ENCODE data around the gene FAM222B. TPM values are rescaled to one million over a fixed set of nuclear protein-coding genes. Genes with fewer than 3 reads are reported as not detected.
"Not testable (repeated sequence)": the region's sequence is repeated elsewhere in the genome, so short reads cannot be mapped to it uniquely, and the experiment has no call there.

FAM222B gene
- polyA plus RNA-seq, 1 experiment = 5.2 TPM

DNA sequence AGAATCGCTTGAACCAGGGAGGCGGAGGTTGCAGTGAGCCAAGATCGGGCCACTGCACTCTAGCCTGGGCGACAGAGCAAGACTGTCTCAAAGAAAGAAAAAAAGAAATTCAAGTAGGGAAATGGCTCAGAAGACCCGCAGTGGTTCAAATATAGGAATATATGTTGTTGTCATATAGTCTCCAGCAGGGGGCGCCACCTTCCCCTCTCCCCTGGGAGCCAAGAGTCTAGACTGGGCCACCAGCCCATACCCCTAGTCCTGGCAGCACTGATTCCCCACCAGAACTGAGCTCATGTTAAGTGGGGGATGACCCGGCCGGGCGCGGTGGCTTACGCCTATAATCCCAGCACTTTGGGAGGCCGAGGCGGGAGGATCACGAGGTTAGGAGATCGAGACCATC, 6.1 kb upstream of the FAM222B start:
- TF ChIP-seq, protein P1, sequence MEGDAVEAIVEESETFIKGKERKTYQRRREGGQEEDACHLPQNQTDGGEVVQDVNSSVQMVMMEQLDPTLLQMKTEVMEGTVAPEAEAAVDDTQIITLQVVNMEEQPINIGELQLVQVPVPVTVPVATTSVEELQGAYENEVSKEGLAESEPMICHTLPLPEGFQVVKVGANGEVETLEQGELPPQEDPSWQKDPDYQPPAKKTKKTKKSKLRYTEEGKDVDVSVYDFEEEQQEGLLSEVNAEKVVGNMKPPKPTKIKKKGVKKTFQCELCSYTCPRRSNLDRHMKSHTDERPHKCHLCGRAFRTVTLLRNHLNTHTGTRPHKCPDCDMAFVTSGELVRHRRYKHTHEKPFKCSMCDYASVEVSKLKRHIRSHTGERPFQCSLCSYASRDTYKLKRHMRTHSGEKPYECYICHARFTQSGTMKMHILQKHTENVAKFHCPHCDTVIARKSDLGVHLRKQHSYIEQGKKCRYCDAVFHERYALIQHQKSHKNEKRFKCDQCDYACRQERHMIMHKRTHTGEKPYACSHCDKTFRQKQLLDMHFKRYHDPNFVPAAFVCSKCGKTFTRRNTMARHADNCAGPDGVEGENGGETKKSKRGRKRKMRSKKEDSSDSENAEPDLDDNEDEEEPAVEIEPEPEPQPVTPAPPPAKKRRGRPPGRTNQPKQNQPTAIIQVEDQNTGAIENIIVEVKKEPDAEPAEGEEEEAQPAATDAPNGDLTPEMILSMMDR (IDR thresholded peaks at IDR 0.05; ENCODE audit: insufficient read depth, low read depth, low read length) = peak; percentile 25; the same call in 1 of the 2 replicates
- H3K27me3 ChIP-seq (ENCODE audit: control insufficient read depth, insufficient read depth, low read length); H3K36me3 ChIP-seq (ENCODE audit: control insufficient read depth, insufficient read depth, low read length); POLR2A ChIA-PET; DNase-seq (ENCODE audit: low read depth); H3K4me3 ChIP-seq (ENCODE audit: low read depth, low read length): not testable (repeated sequence)
- CTCF ChIA-PET = interaction anchor here (1.2 to 3.0 kb wide), 4 partner anchors 59 to 99 kb away, joined by 3 to 15 read pairs (median 4); no protein-coding TSS in a partner anchor

DNA sequence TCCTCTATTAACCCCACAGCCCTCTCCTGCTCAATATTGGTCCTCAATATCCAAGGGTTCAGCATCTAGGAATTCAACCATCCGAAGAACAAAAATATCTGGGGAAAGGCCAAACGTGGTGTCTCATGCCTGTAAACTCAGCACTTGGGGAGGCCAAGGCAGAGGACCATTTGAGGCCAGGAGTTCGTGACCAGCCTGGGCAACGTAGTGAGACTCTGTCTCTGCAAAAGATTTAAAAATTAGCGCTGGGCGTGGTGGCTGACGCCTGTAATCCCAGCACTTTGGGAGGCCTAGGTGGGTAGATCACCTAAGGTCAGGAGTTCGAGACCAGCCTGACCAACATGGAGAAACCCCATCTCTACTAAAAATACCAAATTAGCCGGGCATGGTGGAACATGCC, 4.1 kb upstream of the FAM222B start:
- H3K36me3 ChIP-seq (ENCODE audit: control insufficient read depth, insufficient read depth, low read length); POLR2A ChIA-PET; H3K27me3 ChIP-seq (ENCODE audit: control insufficient read depth, insufficient read depth, low read length); H3K4me3 ChIP-seq (ENCODE audit: low read depth, low read length); DNase-seq (ENCODE audit: low read depth): not testable (repeated sequence)
- CTCF ChIA-PET = interaction anchor here (0.7 kb wide), 2 partner anchors 141 to 253 kb away, joined by 3 read pairs; no protein-coding TSS in a partner anchor

DNA sequence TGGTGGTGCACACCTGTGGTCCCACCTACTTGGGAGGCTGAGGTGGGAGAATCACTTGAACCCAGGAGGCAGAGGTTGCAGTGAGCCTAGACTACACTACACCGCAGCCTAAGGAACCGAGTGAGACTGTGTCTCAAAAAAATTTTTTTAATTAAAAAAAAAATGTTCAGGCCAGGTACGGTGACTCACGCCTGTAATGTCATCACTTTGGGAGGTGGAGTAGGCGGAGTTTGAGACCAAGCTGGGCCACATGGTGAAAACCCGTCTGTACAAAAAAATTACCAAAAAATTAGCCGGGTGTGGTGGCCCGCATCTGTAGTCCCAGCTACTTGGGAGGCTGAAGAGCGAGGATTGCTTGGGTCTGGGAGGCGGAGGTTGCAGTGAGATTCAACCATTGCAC, 3.6 kb upstream of the FAM222B start:
- Histone ChIP-seq H3K36me3 (ENCODE audit: control insufficient read depth, insufficient read depth, low read length) (no peaks in the 10 kb centered on the region), H3K27me3 (ENCODE audit: control insufficient read depth, insufficient read depth, low read length) (no peaks in the 10 kb centered on the region), H3K4me3 (ENCODE audit: low read depth, low read length) (no peak overlapping the region)
- ChIA-PET POLR2A (no interaction called here), CTCF (interaction anchor here (0.7 kb wide), 2 partner anchors 141 to 253 kb away, joined by 3 read pairs; no protein-coding TSS in a partner anchor)
- TF ChIP-seq, protein P1 (IDR thresholded peaks at IDR 0.05; ENCODE audit: insufficient read depth, low read depth, low read length) = no peak
- DNase-seq (ENCODE audit: low read depth) = no peak

DNA sequence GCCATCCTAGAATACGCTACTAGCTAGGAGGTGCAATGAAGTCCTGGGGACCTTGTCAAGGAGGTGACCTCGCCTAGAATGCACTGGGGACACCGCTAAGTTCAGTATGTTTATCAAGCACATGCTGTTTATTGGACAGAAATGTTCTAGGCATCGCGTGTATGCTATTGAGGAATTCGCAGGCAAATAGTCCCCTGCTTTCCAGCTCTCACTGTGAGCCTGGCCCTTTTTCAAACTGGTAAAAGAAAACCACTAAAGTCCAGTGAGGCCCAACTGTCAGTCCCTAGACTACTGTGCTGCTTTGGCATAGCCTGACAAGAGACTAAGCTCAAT, 1.2 kb upstream of the FAM222B start:
- H3K36me3 ChIP-seq (ENCODE audit: control insufficient read depth, insufficient read depth, low read length) = no peaks in the 10 kb centered on the region
- no peak for DNase-seq (ENCODE audit: low read depth)
- no peak overlapping the region for H3K4me3 ChIP-seq (ENCODE audit: low read depth, low read length)
- H3K27me3 ChIP-seq (ENCODE audit: control insufficient read depth, insufficient read depth, low read length) = no peaks in the 10 kb centered on the region
- TF ChIP-seq, protein P1 (IDR thresholded peaks at IDR 0.05; ENCODE audit: insufficient read depth, low read depth, low read length) = no peak
- CTCF ChIA-PET = interaction anchor here (1.6 kb wide), 1 partner anchor 110 kb away, joined by 3 read pairs; no protein-coding TSS in a partner anchor
- POLR2A ChIA-PET = no interaction called here

DNA sequence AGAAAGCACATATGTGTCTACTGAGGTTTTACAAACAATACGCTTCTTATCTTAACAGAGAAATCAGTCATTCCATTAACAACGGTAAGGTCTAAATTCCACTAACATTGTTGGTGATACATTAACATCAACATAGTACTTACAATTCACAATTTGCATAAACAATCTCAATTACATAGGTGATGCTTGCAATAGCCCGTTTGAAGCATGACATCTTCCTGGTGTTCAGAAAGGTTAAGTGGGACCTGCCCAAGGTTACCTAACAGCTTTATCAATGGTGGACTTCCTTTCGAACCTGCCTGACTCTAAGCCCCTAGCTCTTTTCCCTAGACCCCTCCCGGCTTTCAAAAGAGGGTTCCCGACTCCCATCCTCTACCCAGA, 699 bp downstream of the FAM222B start:
- Histone ChIP-seq H3K36me3 (ENCODE audit: control insufficient read depth, insufficient read depth, low read length) (no peaks in the 10 kb centered on the region), H3K4me3 (ENCODE audit: low read depth, low read length) (peak overlapping the region; percentile 93), H3K27me3 (ENCODE audit: control insufficient read depth, insufficient read depth, low read length) (no peaks in the 10 kb centered on the region)
- no peak for DNase-seq (ENCODE audit: low read depth)
- ChIA-PET POLR2A (no interaction called here), CTCF (interaction anchor here (0.6 to 2.2 kb wide), 8 partner anchors 10 to 1465 kb away, joined by 3 to 13 read pairs (median 4); partner anchors contain the start of gene TLCD1)
- TF ChIP-seq, protein P1 (IDR thresholded peaks at IDR 0.05; ENCODE audit: insufficient read depth, low read depth, low read length) = no peak

DNA sequence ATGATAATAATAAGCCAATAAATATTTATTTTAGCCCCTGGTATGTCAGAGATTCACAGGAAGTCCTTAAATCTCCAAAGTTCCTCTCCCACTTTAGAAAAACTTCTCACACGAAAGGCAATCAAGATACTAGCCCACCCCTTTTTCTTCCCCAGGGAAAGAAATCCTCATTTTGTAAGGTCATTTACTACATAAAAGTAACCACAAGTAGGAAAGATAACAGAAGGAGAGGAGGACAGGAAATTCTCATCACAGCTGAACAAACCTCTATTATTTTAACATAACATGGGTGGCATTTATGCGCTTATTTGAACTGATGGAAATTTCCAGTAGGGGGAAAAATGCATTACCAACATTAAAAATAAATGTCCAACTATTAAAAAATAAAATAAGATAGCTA, 3.4 kb downstream of the FAM222B start:
- Histone ChIP-seq H3K27me3 (ENCODE audit: control insufficient read depth, insufficient read depth, low read length) (no peaks in the 10 kb centered on the region), H3K4me3 (ENCODE audit: low read depth, low read length) (no peak overlapping the region), H3K36me3 (ENCODE audit: control insufficient read depth, insufficient read depth, low read length) (no peaks in the 10 kb centered on the region)
- ChIA-PET CTCF (interaction anchor here (1.3 kb wide), 1 partner anchor 76 kb away, joined by 4 read pairs; no protein-coding TSS in a partner anchor), POLR2A (no interaction called here)
- TF ChIP-seq, protein P1 (IDR thresholded peaks at IDR 0.05; ENCODE audit: insufficient read depth, low read depth, low read length) = no peak
- no peak for DNase-seq (ENCODE audit: low read depth)

DNA sequence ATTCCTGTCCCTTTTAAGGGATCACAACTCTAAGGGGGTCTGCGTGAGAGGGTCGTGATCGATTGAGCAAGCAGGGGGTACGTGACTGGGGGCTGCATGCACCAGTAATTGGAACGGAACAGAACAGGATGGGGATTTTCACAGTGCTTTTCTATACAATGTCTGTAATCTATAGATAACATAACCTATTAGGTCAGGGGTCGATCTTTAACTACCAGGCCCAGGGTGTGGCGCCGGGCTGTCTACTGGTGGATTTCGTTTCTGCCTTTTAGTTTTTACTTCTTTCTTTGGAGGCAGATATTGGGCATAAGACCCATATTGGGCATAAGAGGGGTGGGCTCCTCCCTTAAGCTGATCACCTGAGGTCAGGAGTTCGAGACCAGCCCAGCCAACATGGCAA, 6.0 kb downstream of the FAM222B start:
- POLR2A ChIA-PET; DNase-seq (ENCODE audit: low read depth); H3K36me3 ChIP-seq (ENCODE audit: control insufficient read depth, insufficient read depth, low read length); H3K27me3 ChIP-seq (ENCODE audit: control insufficient read depth, insufficient read depth, low read length); H3K4me3 ChIP-seq (ENCODE audit: low read depth, low read length): not testable (repeated sequence)
- CTCF ChIA-PET = interaction anchor here (1.3 kb wide), 1 partner anchor 117 kb away, joined by 4 read pairs; no protein-coding TSS in a partner anchor
